ENCODE results near the gene TRABD.

TRABD gene

DNA sequence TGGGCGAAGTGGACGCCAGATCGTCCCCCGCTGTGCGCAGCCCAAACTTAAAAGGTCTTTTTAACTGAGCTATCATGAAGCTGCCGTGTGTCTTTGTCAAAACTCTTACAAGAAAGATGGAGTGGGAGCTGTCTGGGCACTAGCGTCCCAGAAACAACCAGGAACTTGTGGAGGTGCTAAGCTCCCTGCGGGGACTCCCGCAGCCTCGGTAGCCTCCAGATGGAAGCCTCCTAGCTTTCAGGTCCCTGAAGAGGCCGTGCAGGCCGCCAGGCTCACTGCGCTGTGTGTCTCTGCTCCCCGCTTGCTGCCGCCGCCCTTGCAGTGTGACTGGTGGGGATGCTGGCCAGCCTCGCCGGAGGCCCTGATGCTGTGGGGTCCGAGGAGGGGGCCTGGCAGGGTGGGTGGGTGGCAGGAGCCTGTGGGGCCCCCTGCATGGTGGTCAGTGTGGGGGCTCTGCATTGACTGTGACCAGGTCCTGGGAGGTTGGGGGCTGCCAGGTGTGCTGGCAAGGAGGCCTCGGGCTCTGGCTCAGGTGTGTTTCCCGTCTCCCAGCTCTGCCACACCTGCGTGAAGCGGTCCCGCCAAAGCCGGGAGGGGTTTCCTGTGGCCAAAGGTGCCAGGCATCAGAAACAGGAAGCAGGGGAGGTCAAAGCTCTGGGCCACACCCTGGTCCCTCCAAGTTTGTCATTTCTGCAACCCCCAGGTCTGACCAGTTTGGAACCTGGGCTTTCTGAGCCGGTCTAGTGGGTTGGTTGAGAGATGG is 1.2 kb downstream of the TRABD start:
- peaks cover 12% of the 10 kb centered on the region for H3K36me3 Mint-ChIP-seq (ENCODE audit: low read depth)
- no peaks in the 10 kb centered on the region for H3K9me3 Mint-ChIP-seq
- H3K27ac Mint-ChIP-seq = peak overlapping the region; percentile 95
- H3K27me3 Mint-ChIP-seq = no peaks in the 10 kb centered on the region
- peaks cover 44% of the 10 kb centered on the region for H3K4me1 Mint-ChIP-seq (ENCODE audit: low read depth)
- H3K4me3 Mint-ChIP-seq = peak overlapping the region; percentile 97

DNA sequence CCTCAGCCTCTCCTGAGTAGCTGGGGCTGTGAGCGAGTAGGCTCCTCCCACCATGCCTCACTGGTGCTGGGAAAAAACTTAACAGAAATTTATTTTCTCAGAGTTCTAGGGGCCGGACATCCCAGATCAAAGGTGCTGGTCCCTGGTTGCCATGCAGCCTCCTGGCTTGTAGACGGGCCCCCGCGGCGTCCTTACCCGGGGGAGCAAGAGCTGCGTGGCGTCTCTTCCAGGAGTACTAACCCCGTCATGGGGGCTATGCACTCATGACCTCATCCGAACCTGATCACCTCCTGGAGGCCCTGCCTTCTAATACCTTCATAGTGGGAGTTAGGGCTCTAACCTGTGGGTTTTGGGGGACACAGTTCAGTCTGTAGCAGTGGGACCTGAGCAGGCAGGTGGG is 2.6 kb downstream of the TRABD start:
- H3K4me3 Mint-ChIP-seq = no peak overlapping the region
- peaks cover 58% of the 10 kb centered on the region for H3K4me1 Mint-ChIP-seq (ENCODE audit: low read depth)
- no peak overlapping the region for H3K27ac Mint-ChIP-seq
- peaks cover 17% of the 10 kb centered on the region for H3K36me3 Mint-ChIP-seq (ENCODE audit: low read depth)
- H3K9me3 Mint-ChIP-seq = no peaks in the 10 kb centered on the region
- H3K27me3 Mint-ChIP-seq = no peaks in the 10 kb centered on the region

- H3K4me1 Mint-ChIP-seq (ENCODE audit: low read depth) = peaks cover 59% of the 10 kb centered on the region
- H3K27ac Mint-ChIP-seq = peak overlapping the region; percentile 79
- H3K36me3 Mint-ChIP-seq (ENCODE audit: low read depth) = peaks cover 17% of the 10 kb centered on the region
- H3K27me3 Mint-ChIP-seq = no peaks in the 10 kb centered on the region
- peak overlapping the region; percentile 41 for H3K4me3 Mint-ChIP-seq
- H3K9me3 Mint-ChIP-seq = no peaks in the 10 kb centered on the region
These were observed 3.6 kb downstream of the TRABD start for GRCh38 chr22:50189184-50189848.

- peak overlapping the region; percentile 86 for H3K4me3 Mint-ChIP-seq
- no peaks in the 10 kb centered on the region for H3K27me3 Mint-ChIP-seq
- H3K4me1 Mint-ChIP-seq (ENCODE audit: low read depth) = peaks cover 56% of the 10 kb centered on the region
- no peaks in the 10 kb centered on the region for H3K9me3 Mint-ChIP-seq
- peak overlapping the region; percentile 79 for H3K27ac Mint-ChIP-seq
- H3K36me3 Mint-ChIP-seq (ENCODE audit: low read depth) = peaks cover 17% of the 10 kb centered on the region
These were observed 4.1 kb downstream of the TRABD start for GRCh38 chr22:50189849-50190181.

GRCh38 chr22:50190182-50190940 is 4.6 kb downstream of the TRABD start:
- Mint-ChIP-seq H3K27me3 (no peaks in the 10 kb centered on the region), H3K4me3 (peak overlapping the region; percentile 86), H3K27ac (peak overlapping the region; percentile 98), H3K36me3 (ENCODE audit: low read depth) (peaks cover 17% of the 10 kb centered on the region), H3K9me3 (no peaks in the 10 kb centered on the region), H3K4me1 (ENCODE audit: low read depth) (peaks cover 55% of the 10 kb centered on the region)

GRCh38 chr22:50190941-50191741 is 5.4 kb downstream of the TRABD start:
- Mint-ChIP-seq H3K27me3 (no peaks in the 10 kb centered on the region), H3K27ac (peak overlapping the region; percentile 98), H3K9me3 (no peaks in the 10 kb centered on the region), H3K36me3 (ENCODE audit: low read depth) (peaks cover 17% of the 10 kb centered on the region), H3K4me1 (ENCODE audit: low read depth) (peaks cover 53% of the 10 kb centered on the region), H3K4me3 (peak overlapping the region; percentile 86)

DNA sequence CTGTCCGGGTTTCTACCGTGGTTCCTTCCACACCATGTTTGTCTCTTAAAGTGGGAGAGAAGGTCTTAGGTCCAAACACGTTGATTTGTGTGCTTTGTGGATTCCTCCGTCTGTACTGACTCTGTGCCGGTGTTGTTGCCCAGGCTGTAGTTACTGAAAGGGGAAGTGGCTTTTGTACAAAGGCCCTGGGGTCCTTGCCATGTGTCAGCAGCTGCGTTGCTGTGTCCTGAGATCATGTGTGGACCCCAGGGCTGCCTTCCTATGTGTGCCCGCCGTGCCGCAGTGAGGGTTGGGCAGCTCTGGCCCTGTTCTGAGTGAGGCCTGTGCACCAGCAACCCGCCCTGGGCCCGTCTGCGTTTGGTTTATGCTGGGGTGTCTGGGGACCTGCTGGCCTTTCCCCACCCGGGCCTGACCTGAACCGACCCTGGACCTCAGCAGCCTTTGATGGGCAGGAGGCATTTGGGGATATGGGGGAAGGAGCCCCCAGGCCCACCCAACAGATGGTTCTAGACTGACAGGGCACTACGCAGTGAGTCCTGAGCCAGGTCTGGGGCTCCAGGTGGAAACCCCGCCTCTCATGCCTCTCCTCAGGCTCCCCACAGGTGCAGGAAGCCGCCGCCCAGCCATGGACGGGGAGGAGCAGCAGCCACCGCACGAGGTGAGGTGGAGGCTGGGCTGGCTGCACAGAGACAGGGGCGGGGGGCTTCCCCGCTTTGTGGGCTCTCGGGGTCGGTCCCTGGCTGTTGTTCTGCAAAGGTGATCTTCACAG is 6.9 kb downstream of the TRABD start:
- no peaks in the 10 kb centered on the region for H3K9me3 Mint-ChIP-seq
- H3K27ac Mint-ChIP-seq = peak overlapping the region; percentile 98
- peak overlapping the region; percentile 86 for H3K4me3 Mint-ChIP-seq
- H3K36me3 Mint-ChIP-seq (ENCODE audit: low read depth) = peaks cover 14% of the 10 kb centered on the region
- no peaks in the 10 kb centered on the region for H3K27me3 Mint-ChIP-seq
- H3K4me1 Mint-ChIP-seq (ENCODE audit: low read depth) = peaks cover 48% of the 10 kb centered on the region

DNA sequence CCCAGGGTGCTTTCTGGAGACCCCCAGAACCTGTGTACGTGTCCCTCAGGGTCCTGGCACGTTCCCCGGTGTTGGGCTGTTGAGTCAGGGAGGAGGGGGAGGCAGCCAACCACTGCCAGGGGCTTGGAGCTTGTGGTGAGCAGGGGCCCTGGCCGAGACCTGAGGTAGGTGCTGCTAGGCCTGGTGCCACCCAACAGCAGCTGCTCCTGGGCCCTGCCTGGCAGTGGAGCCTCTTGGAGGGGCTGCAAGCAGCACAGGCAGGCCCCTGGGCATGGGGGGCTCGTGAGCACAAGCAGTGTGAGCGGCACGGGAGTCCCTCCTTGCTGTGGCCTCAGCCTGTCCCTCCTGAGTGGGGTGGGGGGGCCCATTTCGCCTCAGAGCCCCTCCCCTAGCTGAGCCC is 7.9 kb downstream of the TRABD start:
- Mint-ChIP-seq H3K27ac (no peak overlapping the region), H3K9me3 (no peaks in the 10 kb centered on the region), H3K36me3 (ENCODE audit: low read depth) (peaks cover 14% of the 10 kb centered on the region)

DNA sequence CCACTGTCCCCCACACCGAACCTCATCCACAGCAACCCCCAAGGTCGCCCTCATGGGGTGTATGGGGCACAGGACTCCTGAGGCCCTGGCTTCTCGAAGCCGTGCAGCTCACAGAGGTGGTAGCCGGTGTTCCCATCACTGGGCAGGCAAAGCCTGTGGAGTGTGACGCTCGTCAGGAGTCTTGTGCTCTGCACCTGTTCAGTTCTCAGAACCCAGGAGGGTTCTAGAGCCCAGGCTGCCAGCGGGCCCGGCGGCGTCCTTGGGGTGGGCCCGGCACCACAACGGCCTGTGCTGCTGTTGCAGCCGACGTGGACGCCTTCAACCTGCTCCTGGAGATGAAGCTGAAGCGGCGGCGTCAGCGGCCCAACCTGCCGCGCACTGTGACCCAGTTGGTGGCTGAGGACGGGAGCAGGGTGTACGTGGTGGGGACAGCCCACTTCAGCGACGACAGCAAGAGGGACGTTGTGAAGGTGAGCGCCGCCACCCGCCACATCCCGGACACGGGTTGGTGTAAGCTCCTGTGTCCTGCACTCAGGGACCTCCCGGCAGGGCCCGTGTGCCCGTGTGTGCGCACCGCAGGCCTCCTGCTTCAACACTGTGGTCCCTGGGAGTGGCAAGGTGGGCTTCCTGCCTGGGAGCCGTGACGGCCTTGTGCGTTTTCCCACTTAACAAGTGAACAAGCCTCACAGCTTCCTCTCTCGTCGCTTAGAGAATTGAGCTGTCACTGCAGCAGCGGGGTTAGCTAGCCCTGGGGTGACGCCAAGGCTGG is 8.5 kb downstream of the TRABD start:
- Mint-ChIP-seq H3K27me3 (no peaks in the 10 kb centered on the region), H3K36me3 (ENCODE audit: low read depth) (peaks cover 14% of the 10 kb centered on the region), H3K4me1 (ENCODE audit: low read depth) (peaks cover 37% of the 10 kb centered on the region), H3K27ac (no peak overlapping the region), H3K9me3 (no peaks in the 10 kb centered on the region), H3K4me3 (no peak overlapping the region)

More for the DNA sequence above, 7.9 kb downstream of the TRABD start:
- Mint-ChIP-seq H3K4me3 (no peak overlapping the region), H3K4me1 (ENCODE audit: low read depth) (peaks cover 41% of the 10 kb centered on the region), H3K27me3 (no peaks in the 10 kb centered on the region)

GRCh38 chr22:50196256-50196655 is 10.5 kb downstream of the TRABD start:
- Mint-ChIP-seq H3K4me1 (ENCODE audit: low read depth) (peaks cover 28% of the 10 kb centered on the region), H3K4me3 (no peak overlapping the region), H3K27me3 (no peaks in the 10 kb centered on the region), H3K36me3 (ENCODE audit: low read depth) (peaks cover 12% of the 10 kb centered on the region), H3K9me3 (no peaks in the 10 kb centered on the region), H3K27ac (no peak overlapping the region)

- no peak overlapping the region for H3K27ac Mint-ChIP-seq
- peaks cover 4% of the 10 kb centered on the region for H3K36me3 Mint-ChIP-seq (ENCODE audit: low read depth)
- H3K4me3 Mint-ChIP-seq = no peak overlapping the region
- H3K27me3 Mint-ChIP-seq = no peaks in the 10 kb centered on the region
- peaks cover 22% of the 10 kb centered on the region for H3K4me1 Mint-ChIP-seq (ENCODE audit: low read depth)
- no peaks in the 10 kb centered on the region for H3K9me3 Mint-ChIP-seq
These were observed 11.5 kb downstream of the TRABD start for GRCh38 chr22:50197000-50197800.

DNA sequence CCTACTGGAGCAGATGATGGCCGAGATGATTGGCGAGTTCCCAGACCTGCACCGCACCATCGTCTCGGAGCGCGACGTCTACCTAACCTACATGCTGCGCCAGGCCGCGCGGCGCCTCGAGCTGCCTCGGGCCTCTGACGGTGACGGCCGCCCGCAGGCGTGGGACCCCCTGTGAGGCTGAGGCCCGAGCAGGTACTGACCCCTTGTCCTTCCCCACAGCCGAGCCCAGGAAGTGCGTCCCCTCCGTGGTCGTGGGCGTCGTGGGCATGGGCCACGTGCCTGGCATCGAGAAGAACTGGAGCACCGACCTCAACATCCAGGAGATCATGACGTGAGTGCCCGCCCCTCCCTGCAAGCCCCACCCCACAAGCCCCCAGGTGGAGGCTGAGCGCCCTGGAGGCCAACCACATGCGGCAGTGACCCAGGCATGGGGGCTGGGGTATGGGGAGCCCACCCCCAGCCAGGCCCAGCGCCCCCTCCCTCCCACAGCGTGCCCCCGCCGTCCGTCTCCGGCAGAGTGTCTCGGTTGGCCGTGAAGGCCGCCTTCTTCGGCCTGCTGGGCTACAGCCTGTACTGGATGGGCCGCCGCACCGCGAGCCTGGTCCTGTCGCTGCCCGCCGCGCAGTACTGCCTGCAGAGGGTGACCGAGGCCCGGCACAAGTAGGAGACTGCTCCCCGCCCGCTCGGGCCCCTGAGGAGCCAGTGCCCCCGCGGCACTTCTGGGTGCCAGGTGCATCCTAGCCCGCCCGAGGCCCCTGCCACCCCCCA is 12.3 kb downstream of the TRABD start:
- Mint-ChIP-seq H3K36me3 (ENCODE audit: low read depth) (no peaks in the 10 kb centered on the region), H3K9me3 (no peaks in the 10 kb centered on the region), H3K27me3 (no peaks in the 10 kb centered on the region), H3K4me3 (no peak overlapping the region), H3K4me1 (ENCODE audit: low read depth) (peaks cover 20% of the 10 kb centered on the region), H3K27ac (no peak overlapping the region)

Data from stimulated activated naive CD8-positive, alpha-beta T cell treated with anti-CD3 and anti-CD28 coated beads, Interleukin-15, Interleukin-2, amounts not matched to agents 100 ng/mL and 50 ng/mL, for 24 hours (primary cell).